ENCODE results near the gene RANBP3L. TPM values are rescaled to one million over a fixed set of nuclear protein-coding genes. Genes with fewer than 3 reads are reported as not detected.

The RANBP3L gene
- polyA plus RNA-seq, 1 donor from 2014 or later, result 2.5 TPM

DNA sequence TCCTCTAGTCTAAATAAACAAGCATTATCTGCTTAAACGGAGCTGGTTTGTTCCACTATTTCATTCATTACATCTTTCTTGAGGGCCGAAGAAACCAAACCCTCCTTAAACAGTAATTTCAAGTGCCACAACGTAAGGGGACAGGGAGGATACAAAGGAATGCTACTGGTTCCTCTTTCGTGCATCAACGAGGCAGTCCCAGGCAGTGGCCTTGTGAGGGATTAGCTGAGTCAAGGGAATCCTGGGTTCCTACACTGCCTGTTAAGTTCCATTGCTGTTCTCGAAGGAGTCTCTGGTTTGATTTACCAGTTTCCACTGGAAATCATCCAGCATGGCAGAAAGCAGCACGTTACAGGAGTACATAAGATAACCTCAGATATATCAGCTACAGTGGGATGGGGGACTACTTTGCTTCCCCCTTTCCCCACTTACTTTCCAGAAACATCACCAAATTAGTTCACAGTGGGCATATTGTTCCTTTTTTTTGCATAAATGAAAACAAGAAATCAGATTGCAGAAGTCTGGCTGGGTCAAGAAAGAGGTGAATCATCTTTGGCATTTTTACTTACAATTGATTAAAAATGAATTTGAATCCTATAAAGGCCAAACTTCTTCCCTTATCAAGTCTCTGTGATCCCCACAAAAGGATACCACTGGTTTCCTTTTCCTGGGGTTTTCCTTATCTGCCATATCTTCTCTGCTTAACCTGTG lies 2.5 kb upstream of the RANBP3L start:
- Histone ChIP-seq H2AFZ (ENCODE audit: low read depth, low read length) (no peak overlapping the region), H4K20me1 (ENCODE audit: insufficient read depth) (no peaks in the 10 kb centered on the region), H3K36me3 (ENCODE audit: insufficient read depth, low read length) (no peaks in the 10 kb centered on the region), H3K9me3 (ENCODE audit: low read length) (no peaks in the 10 kb centered on the region), H3F3A (ENCODE audit: insufficient read depth, low read length, poor library complexity, severe bottlenecking) (no peaks in the 10 kb centered on the region), H3K9me2 (ENCODE audit: insufficient read depth, low read length) (no peaks in the 10 kb centered on the region), H3K9ac (ENCODE audit: low read length) (no peak overlapping the region), H3K4me2 (ENCODE audit: low read length) (no peak overlapping the region), H3K27me3 (ENCODE audit: insufficient read depth, low read depth, low read length) (no peaks in the 10 kb centered on the region), H3K79me2 (replicated peaks; ENCODE audit: insufficient read depth, low read length) (no peaks in the 10 kb centered on the region), H3K4me3 (ENCODE audit: low read length) (no peak overlapping the region), H3K27ac (ENCODE audit: low read length) (no peak overlapping the region)
- TF ChIP-seq POLR2AphosphoS5 (IDR thresholded peaks at IDR 0.05) (no peak), EP300 (conservative IDR thresholded peaks at IDR 0.05; ENCODE audit: poor library complexity, severe bottlenecking) (no peak), SMC3 (conservative IDR thresholded peaks at IDR 0.05; ENCODE audit: poor library complexity) (no peak), TAF1 (IDR thresholded peaks at IDR 0.05; ENCODE audit: low read depth) (no peak), CTCF (IDR thresholded peaks at IDR 0.05; ENCODE audit: poor library complexity, severe bottlenecking) (no peak), RAD21 (conservative IDR thresholded peaks at IDR 0.05) (no peak), MXI1 (conservative IDR thresholded peaks at IDR 0.05; ENCODE audit: poor library complexity, severe bottlenecking) (no peak), EZH2 (IDR thresholded peaks at IDR 0.05; ENCODE audit: borderline replicate concordance, insufficient read depth, low read length, poor library complexity, severe bottlenecking) (no peak)
- TF ChIP-seq, protein P1, sequence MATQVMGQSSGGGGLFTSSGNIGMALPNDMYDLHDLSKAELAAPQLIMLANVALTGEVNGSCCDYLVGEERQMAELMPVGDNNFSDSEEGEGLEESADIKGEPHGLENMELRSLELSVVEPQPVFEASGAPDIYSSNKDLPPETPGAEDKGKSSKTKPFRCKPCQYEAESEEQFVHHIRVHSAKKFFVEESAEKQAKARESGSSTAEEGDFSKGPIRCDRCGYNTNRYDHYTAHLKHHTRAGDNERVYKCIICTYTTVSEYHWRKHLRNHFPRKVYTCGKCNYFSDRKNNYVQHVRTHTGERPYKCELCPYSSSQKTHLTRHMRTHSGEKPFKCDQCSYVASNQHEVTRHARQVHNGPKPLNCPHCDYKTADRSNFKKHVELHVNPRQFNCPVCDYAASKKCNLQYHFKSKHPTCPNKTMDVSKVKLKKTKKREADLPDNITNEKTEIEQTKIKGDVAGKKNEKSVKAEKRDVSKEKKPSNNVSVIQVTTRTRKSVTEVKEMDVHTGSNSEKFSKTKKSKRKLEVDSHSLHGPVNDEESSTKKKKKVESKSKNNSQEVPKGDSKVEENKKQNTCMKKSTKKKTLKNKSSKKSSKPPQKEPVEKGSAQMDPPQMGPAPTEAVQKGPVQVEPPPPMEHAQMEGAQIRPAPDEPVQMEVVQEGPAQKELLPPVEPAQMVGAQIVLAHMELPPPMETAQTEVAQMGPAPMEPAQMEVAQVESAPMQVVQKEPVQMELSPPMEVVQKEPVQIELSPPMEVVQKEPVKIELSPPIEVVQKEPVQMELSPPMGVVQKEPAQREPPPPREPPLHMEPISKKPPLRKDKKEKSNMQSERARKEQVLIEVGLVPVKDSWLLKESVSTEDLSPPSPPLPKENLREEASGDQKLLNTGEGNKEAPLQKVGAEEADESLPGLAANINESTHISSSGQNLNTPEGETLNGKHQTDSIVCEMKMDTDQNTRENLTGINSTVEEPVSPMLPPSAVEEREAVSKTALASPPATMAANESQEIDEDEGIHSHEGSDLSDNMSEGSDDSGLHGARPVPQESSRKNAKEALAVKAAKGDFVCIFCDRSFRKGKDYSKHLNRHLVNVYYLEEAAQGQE (IDR thresholded peaks at IDR 0.05; ENCODE audit: borderline replicate concordance), result no peak

- Histone ChIP-seq H3K9me2 (ENCODE audit: insufficient read depth, low read length) (no peaks in the 10 kb centered on the region), H3K9me3 (ENCODE audit: low read length) (no peaks in the 10 kb centered on the region), H3K27me3 (ENCODE audit: insufficient read depth, low read depth, low read length) (no peaks in the 10 kb centered on the region), H3K4me2 (ENCODE audit: low read length) (no peak overlapping the region), H3K4me3 (ENCODE audit: low read length) (peak overlapping the region; percentile 29), H3K36me3 (ENCODE audit: insufficient read depth, low read length) (no peaks in the 10 kb centered on the region), H3K9ac (ENCODE audit: low read length) (no peak overlapping the region), H3K79me2 (replicated peaks; ENCODE audit: insufficient read depth, low read length) (no peaks in the 10 kb centered on the region), H3F3A (ENCODE audit: insufficient read depth, low read length, poor library complexity, severe bottlenecking) (no peaks in the 10 kb centered on the region), H3K27ac (ENCODE audit: low read length) (no peak overlapping the region), H4K20me1 (ENCODE audit: insufficient read depth) (no peaks in the 10 kb centered on the region), H2AFZ (ENCODE audit: low read depth, low read length) (no peak overlapping the region)
- TF ChIP-seq, protein P1 (IDR thresholded peaks at IDR 0.05; ENCODE audit: borderline replicate concordance), result no peak
- TF ChIP-seq TAF1 (IDR thresholded peaks at IDR 0.05; ENCODE audit: low read depth) (no peak), SMC3 (conservative IDR thresholded peaks at IDR 0.05; ENCODE audit: poor library complexity) (no peak), CTCF (IDR thresholded peaks at IDR 0.05; ENCODE audit: poor library complexity, severe bottlenecking) (no peak), RAD21 (conservative IDR thresholded peaks at IDR 0.05) (no peak), MXI1 (conservative IDR thresholded peaks at IDR 0.05; ENCODE audit: poor library complexity, severe bottlenecking) (no peak), EZH2 (IDR thresholded peaks at IDR 0.05; ENCODE audit: borderline replicate concordance, insufficient read depth, low read length, poor library complexity, severe bottlenecking) (no peak), POLR2AphosphoS5 (IDR thresholded peaks at IDR 0.05) (no peak), EP300 (conservative IDR thresholded peaks at IDR 0.05; ENCODE audit: poor library complexity, severe bottlenecking) (no peak)
Observed at GRCh38 chr5:36300927-36301540, 668 bp downstream of the RANBP3L start.
